CD4-positive, alpha-beta T cell treated with Interleukin-15 for 1 hour (primary cell): ENCODE measurements around the gene ARHGEF6.

Source experiments
- DNase-seq: peaks from one replicate; pipeline ENCODE4 v3.0.0-alpha.2; 2020

ARHGEF6 gene

GRCh38 chrX:136636121-136636520 lies 144.6 kb downstream of the ARHGEF6 start:
- DNase-seq = no peak

DNA sequence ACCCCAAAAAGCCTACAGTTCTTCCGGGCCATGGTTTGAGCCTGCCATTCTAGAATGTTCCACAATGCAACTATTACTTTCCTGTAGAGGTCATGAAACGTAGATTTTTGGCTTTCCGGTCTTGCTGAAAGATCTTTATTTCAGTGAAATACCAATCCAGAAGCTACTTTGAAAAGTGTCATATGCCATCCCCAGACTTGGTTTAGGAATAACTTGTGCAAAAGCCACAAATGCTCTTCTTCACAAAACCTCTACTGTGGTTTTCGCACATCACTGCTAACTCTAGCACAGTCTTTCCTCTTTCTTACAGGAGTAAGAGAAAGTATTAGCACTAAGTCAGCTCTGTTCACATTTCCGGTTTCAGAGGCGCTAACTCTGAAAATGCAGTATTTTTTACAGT lies 145.5 kb downstream of the ARHGEF6 start:
- no peak for DNase-seq

DNA sequence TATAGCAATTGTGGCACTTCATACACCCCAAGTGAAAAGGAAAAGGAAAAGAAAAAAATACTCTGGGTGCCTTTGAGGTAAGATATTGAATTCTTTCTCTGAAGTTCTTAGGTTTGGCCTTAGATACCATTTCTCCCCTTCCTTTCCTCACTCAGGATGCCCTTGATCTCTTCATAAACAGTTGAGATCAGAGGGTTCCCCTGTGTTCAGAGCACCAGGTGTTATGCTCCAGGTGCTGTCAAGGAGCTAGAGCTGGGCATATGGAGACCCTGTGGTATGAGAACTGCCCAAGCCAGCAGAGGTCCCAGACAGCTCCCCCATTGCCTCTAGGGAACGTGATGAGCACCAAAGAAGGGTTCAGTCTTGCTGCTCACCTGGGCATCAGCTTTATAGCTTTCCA lies 149.9 kb downstream of the ARHGEF6 start:
- DNase-seq = no peak

GRCh38 chrX:136629084-136629750 lies 151.5 kb downstream of the ARHGEF6 start:
- DNase-seq = no peak

GRCh38 chrX:136627409-136627808 lies 153.3 kb downstream of the ARHGEF6 start:
- no peak for DNase-seq

- DNase-seq = no peak
Measured at GRCh38 chrX:136626891-136627290, 153.8 kb downstream of the ARHGEF6 start.

GRCh38 chrX:136626237-136626636 lies 154.5 kb downstream of the ARHGEF6 start:
- no peak for DNase-seq

- DNase-seq = no peak
Measured at GRCh38 chrX:136625246-136625645, 155.5 kb downstream of the ARHGEF6 start.

DNA sequence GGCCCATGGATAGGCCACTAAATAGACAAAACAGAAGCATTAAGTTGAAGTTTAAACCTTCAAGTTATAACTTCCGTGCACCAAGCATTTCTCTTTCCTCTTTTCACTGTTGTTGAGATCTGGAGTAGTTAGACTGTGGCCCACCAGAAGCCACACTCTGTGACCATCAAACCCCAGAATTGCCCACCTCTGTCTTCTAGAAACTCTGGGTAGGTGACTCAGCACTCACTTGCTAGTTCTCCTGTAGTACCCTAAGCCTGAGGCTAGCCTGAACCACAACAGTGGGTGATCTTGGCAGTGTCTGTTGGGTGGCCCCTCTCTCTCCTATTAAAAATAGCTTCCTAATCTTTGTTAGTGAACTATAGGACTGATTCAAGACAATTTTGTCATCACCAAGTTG lies 157.3 kb downstream of the ARHGEF6 start:
- DNase-seq = no peak

- no peak for DNase-seq
Measured at GRCh38 chrX:136622568-136622967, 158.2 kb downstream of the ARHGEF6 start.

- DNase-seq = no peak
Measured at GRCh38 chrX:136620780-136621179, 160.0 kb downstream of the ARHGEF6 start.

DNA sequence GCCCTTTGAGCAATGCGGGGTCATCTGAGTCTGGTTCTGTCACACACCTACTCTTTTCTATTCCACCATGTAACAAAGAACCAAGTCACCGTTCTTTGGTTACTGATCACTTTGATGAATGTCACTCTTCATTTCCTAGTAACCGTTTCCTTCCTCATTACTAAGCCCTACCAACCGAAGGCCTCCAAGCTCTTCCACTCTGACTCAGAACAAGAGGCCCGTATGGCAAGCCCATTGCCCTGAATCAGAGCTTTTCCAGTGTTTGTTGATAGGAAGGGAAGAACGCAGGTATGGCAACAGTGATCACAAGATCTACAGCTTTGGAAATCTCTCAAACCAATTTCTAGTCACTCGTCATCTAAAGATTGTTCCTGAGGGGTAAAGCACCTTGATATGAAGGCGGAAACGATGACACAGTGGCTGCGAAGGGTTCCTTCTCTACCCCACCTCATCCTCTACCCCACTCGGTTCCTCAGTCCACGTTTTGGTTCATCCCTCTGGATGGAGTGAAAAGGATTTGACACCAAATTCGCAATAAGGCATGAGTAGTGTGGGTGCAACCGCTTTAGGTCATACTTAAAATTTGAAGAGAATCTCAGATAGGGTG lies 160.7 kb downstream of the ARHGEF6 start:
- DNase-seq = no peak

DNA sequence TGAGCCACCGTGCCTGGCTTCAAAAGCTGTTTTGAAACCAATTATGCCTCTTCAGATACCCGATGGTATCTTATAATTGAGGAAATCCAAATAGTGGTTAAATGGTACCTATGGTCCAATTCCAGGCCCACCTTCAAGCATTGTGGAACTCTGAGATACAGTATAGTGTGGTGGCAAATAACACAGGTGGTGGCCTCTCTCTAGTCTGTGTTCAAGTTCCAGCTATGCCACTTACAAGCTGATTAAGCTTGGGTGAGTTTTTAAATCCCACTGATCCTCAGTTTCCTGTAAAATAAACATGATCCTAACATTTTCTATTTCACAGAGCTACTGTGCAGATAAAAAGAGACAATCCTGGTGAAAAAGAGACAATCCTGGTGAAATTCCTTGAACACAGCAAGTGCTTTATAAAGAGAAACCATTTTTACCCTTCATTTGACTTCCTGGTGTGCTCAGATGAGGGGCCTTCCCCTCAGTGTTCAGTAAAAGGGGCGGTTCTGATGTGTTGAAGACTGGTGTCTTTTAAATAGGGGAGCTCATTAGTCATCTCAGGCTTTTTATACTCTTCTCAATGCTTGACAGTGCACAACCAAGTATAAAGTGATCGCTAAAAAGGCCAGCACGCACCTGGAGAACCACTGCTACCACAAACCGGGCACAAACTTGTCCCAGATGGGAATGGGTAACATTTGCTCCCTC lies 163.6 kb downstream of the ARHGEF6 start:
- no peak for DNase-seq
